GM21367 (cell line): ENCODE results near the gene ARL17B.
"Not testable (repeated sequence)": the region's sequence is repeated elsewhere in the genome, so short reads cannot be mapped to it uniquely, and the experiment has no call there.

Experiments
- ATAC-seq: cut with Tn5 transposase; IDR thresholded peaks from one replicate; pipeline ENCODE4 v1.9.1; 2021; ENCODE audit not compliant: unreplicated experiment

The ARL17B gene

DNA sequence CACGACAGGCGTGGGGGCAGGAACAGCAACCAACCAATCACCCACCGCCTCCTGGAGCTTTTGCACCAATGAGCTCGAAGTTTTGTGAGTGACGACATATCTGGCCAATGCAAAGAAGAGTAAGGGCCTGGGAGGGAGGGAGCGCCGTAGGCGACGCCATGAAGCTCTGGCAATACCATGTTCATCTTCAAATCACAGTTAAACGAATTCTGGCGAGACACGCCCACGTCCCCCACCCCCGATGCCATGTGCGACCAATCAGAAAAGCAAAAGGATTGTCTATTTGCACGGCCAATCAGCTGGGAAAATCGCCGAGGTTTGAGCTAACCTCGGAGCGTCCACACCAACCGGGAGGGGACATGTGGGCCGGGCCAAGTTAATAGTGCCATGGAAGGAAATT lies at the start of gene ARL17B:
Gene ARL17B (minus strand): TSS at position 12 of the 400 bp plus-strand sequence. CDS start 3,369 bp downstream, outside the sequence.
- ATAC-seq: peak; percentile 85

DNA sequence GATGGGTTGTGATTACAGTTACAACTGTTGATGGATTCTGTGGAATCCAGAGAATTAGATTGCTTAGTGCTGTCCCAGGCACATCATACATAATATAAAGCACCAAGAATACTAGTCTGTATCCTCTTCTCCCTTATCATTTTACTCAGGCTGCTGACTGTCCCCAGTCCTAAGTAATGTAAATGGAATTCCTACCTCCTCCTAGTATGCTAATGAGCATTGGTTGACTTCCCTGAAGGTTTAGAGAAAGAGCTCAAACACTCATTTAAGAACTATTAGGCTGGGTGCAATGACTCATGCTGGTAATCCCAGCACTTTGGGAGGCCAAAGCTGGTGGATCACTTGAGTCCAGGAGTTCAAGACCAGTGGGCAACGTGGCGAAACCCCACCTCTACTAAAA lies 48.3 kb upstream of the ARL17B start:
- ATAC-seq: not testable (repeated sequence)

DNA sequence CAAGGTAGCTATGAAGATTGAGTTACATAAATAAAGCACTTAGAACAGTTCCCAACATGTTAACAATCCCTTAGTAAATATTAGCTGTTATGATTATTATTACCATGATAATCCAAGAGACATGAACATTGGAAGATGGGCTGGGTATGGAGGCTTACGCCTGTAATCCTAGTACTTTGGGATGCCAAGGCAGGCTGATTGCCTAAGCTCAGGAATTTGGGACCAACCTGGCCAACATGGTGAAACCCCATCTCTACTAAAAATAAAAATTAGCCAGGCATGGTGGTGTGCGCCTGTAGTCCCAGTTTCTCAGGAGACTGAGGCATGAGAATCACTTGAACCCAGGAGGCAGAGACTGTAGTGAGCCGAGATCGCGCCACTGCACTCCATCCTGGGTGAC lies 45.6 kb upstream of the ARL17B start:
- ATAC-seq: not testable (repeated sequence)

DNA sequence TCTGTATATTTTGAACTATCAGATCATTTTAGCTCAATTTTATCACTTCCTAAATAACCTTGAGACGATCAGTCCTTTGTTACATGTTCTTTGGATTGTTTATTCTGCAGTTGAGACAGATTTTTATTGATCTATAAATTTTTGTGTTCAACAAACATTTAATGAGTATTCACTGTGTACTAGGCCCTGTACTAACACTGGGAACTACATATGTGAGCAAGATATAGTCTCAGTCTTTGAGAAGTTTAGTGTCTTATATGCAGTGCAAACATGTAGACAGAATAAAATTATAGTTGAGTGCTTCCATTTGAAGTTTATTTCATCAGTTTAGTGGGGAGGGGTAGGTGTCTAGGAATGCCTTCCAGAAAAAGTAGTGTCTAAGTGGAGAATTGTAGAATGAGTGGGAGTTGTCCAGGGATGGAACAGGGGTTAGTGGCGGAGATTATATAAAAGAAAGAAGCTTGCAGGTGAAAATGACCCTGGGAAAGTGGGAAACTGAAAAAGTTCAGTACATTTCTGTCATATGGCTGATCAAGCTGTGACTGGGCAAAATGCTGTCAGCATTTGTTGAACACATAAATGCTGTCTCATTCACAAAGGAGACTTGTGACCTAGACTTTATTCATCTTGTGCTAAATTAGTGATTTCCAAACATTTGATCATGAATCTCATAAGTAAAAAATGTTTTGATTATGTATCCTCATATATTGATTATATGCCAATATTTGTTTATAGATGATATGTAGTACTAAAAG lies 39.6 kb upstream of the ARL17B start:
- not testable (repeated sequence) for ATAC-seq

DNA sequence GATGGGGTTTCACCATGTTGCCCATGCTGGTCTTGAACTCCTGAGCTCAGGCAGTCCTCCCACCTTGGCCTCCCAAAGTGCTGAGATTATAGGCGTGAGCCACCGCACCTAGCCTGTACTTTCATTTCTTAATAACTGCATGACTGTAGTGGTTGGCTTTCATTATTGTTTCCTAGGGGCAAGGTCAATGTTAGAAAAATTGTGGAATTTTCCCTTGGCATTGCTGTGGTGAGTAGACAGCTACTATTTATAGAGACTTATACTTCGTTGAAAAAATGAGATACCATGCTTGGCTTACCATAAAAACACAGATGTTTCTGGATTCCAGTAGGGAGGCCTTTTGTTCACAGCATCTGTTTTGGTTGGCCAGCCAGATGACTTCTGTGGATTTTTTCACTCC lies 39.0 kb upstream of the ARL17B start:
- not testable (repeated sequence) for ATAC-seq

DNA sequence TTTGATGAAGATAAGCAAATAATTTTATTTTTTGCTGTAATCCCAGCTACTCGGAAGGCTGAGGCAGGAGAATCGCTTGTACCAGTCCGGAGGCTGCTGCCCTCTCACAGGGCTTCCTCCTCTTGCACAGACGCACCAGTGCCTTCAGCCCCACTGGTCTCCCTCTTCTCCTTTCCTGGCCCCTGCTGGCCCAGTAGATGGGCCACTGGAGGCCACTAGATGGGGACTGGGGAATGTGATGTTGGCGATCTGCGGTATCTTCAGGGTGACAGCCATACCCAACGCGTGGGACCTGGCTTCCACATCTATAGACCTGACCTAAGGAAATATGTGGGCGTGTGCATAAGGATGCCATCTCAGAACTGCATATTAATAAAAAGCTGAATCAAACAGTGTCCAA lies 38.4 kb upstream of the ARL17B start:
- ATAC-seq: not testable (repeated sequence)

DNA sequence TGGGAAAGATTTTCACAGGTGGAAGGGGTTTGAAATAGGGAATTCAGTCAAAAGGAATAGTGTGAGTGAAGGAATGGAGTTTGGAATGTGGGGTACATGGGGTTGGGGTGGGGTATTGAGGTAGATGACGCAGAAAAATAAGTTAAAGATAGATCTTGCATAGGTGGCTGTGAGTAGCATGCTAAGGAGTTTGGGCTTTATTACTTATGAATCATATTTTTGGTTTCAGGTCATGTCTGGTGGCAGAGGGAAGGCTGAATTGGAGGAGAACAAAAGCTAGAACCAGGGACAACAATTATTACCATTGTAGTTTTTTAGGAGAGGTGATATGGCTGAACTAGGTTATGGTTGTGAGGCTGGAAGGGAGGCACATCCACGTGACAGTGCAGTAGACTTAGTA lies 34.7 kb upstream of the ARL17B start:
- not testable (repeated sequence) for ATAC-seq

DNA sequence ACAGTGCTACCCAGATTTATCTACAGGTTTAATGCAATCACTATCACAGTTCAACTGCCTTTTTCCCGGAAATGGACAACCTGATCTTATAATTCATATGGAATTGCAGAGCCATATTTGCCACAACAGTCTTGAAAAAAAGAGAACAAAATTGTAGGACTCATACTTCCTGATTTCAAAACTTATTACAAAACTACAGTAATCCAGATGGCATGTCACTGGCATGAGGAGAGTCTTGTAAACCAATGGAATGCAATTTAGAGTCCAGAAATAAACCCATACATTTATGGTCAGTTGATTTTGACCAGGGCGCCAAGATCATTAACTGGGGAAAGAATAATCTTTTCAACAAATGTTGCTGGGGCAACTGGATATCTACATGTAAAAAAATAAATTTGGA lies 32.1 kb upstream of the ARL17B start:
- ATAC-seq: not testable (repeated sequence)

DNA sequence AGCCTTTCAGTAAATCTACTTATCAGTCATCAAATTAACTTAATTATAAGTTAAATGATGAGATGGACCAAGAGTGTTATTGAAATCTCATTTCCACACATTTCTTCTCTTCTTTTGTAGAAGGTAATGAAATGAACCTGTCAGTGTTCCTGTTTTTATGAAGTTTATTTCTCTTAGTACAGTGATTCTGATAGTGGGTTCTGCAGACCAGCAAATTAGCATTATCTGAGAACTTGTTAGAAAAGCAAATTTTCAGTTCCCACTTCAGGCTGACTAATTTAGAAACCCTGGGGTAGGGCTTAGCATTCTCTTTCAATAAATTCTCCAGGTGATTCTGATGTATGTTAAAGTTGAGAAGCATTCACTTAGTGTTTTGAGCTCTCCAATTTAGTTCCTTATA lies 23.9 kb upstream of the ARL17B start:
- not testable (repeated sequence) for ATAC-seq

DNA sequence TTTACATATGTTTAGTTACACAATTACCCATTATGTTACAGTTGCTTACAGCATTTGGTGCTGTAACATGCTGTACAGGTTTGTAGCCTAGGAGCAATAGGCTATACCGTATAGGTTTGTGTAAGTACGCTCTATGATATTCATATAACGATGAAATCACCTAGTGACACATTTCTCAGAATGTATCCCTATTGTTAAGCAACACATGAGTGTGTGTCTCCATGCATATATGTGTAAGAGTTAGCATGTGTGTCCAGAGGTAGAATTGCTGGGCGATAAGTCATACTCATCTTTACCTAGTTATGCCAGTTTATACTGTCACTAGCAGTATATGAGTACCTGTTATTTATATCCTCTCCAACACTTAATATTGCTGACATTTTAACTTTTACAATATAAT lies 21.6 kb upstream of the ARL17B start:
- not testable (repeated sequence) for ATAC-seq

DNA sequence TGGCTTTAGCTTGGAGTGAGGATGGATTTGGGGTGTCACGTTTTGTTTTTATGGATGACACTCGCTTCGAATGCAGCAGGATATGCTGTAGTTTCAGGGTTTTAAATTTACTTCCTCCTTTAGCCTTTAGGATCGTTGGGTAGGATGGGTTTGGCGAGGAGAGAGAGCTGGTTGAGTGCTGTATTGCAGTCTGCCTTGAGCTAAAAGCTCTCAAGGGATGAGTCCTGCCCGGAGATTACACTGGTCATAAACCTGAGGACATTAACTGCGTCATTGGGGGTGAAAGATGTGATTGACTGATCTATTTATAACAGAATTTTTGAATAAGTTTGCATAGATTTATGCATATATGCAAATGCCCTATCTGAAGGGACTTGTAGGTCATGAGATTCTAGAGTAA lies 11.9 kb upstream of the ARL17B start:
- ATAC-seq: not testable (repeated sequence)

DNA sequence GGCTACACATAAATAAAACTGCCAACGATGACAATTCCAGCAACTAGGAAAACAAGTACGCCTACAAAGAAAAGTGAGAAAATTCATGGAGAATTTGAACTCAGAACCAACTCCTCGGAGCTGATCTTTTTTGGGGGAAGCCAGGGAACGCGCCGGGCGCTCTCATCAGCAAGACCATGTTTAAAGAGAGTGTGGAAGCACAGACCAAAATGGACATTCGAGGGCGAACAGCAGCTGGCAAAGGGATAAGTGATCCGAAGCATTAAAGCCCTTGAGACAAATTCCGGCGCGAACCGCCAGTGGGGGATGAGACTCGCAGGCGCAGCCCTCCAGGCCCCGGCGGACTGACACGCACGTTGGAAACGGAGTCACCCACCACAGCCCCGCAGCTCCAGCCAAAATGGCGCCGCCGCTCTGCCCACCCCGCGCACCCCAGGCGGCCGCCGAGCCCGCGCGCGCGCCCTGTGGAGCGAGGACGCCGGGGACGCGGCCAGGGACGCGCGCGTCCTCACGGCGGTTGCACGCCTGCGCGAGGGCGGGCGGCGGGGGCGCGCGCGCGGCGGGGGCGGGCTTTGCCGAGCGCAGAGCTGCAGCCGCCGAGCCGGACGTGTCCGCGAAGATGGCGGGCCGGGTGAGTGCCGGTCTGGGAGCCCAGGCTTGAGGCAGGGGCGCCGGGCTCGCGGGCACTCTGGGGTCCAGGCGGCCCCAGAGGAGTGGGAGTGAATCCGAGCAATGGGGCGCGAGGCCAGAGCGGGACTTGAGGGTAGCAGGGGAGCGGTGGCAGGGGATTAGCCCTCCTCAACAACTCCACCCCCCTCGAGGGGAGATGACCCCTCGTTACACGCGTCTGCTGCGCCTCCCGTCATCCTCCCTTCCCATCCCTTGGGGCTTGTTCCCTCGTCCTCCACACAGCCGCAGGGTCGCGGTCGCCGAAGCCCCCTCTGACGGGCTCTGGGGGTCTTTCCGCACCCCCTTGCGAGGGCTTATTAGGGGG lies 11.0 kb upstream of the ARL17B start:
- ATAC-seq: peak; percentile 68

DNA sequence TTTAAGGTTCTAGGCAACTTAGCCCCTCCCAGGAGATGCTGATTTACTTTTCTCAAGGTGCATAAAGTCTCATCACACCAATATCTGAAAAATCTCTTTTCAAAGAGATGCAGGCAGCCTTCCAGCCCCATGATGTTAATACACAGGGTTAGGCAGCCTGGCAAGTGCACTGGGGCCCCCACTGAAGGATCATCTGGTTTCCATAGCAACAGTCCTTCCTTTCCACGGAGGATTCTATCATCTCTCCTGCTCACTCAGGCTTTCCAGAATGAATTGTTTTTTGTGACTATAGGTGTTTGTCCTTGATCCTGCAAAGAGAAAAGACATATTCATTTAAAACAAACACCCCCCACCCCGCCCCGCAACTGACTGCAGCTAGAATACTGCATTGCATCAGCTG lies 6.0 kb upstream of the ARL17B start:
- ATAC-seq: not testable (repeated sequence)

DNA sequence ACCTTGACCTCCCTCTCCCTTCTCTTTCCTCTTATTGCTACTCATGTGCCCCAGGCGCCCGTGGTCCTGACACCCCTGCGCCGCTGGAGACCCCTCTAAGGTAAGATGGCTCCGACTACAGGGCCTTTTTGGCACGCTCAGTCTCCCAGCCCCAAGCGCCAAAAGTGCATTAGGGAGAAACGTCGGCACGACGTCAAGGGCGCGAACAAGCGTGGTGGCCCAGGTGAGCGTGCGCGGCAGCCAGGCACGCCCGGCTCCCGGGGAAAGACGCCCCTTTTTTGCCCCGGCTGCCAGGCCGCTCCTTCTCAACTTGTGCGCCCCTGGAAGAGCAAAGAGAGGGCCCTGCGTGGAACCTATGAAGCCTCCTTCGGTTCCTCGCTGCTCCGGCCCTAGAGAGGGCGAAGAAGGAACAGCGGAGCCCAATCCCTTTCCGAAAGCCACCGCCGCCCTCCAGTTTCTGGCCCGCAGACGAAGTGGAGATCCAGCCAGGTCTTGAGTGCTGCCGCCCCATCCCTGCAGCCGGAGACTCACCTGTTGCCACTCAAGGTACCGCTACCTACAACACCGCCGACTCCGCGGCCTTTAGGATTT lies 326 bp downstream of the ARL17B start:
- ATAC-seq: peak; percentile 40

DNA sequence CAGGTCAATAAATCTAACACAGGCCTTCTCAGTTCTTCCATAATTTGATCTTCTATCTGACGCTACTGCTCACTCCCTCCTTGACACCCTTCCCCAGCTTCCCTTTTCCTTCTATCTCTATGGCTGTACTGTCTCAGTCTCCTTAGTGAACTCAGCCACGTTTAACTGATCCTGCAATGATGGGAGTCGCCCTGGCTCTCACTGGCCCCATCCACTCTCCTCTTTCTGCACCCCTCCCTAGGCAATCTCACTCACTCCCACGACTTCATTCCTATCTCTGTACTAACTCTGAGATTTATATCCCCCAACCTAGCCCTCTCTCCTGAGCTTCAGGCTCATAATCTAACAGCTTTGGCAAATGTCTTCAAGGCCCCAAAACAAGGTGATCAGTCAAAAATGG lies 7.7 kb downstream of the ARL17B start:
- ATAC-seq: not testable (repeated sequence)

DNA sequence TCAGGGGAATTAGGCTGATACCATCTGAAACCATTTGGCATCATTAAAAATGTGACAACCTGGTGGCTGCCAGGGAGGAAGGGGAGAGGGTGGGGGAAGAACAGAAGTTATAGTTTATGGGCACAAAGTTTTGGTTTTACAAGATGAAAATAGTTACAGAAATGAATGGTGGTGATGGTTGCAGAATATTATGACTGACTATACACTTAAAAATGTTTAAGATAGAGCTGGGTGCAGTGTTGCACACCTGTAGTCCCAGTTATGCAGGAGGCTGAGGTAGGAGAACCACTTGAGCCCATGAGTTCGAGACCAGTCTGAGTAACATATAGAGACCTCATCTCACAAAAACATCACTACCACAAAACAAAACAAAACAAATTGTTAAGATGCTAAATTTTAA lies 12.5 kb downstream of the ARL17B start:
- ATAC-seq: not testable (repeated sequence)

DNA sequence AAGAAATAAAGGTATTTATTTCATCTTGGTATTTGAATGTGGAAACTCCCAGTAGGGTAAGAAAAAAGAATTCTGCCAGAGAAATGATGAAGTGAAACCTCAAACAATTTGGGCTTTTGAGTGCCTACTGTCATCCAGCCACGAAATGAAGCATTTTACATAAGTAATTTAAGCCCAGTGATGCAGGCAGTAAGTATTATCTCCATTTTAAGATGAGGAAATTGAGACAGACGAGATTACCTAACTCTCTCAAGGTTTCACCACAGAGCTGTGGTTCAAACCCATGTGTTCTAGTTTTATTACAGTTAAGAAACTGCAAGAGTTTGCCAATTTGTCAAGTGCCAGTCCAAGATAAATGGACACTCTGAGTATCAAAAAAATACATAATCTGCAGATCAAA lies 13.2 kb downstream of the ARL17B start:
- not testable (repeated sequence) for ATAC-seq

DNA sequence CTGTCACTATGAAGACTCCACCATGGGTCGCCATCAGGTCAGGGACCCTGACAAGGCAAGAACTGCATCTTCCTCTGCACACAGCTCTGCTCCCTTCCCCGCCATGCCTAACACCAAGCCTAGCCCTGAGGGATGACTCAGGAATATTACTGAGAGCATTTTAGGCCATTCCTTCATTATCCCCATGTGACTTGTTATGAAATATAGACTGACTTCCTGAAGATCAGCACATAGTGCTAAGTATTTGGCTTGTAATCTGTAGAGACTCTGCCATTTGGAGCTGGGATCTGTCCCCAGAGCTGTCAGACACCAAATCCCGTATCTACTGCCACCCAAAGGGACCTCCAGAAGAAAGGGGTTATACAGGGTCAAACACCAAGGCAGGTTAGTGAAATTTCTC lies 19.4 kb downstream of the ARL17B start:
- not testable (repeated sequence) for ATAC-seq

DNA sequence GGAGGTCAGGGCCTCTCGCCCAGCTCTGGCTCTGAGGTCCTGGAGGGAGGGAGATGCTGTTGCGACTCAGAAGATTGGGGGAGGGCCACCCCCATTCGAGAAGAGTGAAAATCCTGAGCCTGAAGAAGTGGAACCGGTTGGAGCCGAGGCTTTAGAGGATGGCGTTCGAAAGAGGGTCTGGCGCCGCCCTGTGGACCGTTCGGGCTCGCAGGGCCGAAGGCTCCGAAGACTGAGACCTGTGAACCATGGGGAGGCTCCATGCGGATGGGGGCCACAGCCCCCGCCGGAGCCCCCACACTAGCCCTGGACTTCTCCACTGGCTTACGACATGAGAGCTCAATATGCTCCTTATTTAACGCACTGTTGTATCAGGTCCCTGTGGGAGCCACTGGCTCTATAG lies 20.3 kb downstream of the ARL17B start:
- ATAC-seq: not testable (repeated sequence)

DNA sequence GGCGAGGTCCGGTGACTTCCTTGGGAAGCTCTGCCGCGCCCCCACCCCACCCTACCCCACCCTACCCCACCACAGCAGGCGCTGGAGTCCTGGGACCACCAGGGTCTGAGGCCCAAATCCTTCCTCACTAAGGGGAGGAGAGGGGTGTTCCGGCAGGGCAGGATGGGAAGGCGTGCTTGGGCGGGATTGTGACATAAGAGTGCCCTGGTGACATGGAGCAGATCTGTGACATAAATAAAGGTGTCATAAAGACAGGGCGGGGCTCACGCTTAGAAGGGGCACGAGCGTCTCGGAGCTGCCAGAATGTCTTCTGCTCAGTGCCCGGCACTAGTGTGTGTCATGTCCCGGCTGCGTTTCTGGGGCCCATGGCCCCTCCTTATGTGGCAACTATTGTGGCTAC lies 66.7 kb downstream of the ARL17B start, which contains the start of gene LRRC37A:
Gene LRRC37A (plus strand): TSS at position 301 of the 400 bp plus-strand sequence. CDS start 3 bp downstream, at position 304.
- not testable (repeated sequence) for ATAC-seq

DNA sequence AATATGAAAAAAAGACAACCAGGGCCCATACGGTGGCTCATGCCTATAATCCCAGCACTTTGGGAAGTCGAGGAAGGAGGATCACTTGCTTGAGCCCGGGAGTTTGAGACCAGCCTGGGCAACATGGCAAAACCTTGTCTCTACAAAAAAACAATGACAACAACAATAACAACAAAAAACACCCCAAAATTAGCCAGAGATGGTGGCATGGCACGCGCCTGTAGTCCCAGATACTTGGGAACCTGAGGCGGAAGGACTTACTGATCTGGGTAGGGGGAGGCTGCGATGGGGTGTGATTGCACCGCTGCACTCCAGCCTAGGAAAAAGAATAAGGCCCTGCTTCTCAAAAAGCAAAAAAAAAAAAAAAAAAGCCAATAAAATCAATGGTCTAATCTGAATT lies 69.9 kb downstream of the ARL17B start:
- ATAC-seq: not testable (repeated sequence)
